ENCODE data around the gene TMPRSS4. TPM values are rescaled to one million over a fixed set of nuclear protein-coding genes. Genes with fewer than 3 reads are reported as not detected.
A peak's percentile ranks its signal among the peaks of the same experiment; 100 is the strongest.

The TMPRSS4 gene
- total and polyA plus RNA-seq, 2 of the 13 experiments (the other 11 are each of a cell fraction or from before 2014, with no cell fraction given): 0.32 TPM; not detected in 1

GRCh38 chr11:118155776-118156530 lies 79.1 kb downstream of the TMPRSS4 start:
- no peak overlapping the region for H2AFZ ChIP-seq (ENCODE audit: low read length)
- TF ChIP-seq ZNF646 (CRISPR knock-in tag; IDR thresholded peaks at IDR 0.05) (no peak), ZBTB7B (CRISPR knock-in tag; IDR thresholded peaks at IDR 0.05) (no peak), HNRNPL (IDR thresholded peaks at IDR 0.05; ENCODE audit: low read depth, low read length) (no peak), ZC3H4 (CRISPR knock-in tag; IDR thresholded peaks at IDR 0.05; ENCODE audit: borderline replicate concordance) (no peak), EHMT2 (IDR thresholded peaks at IDR 0.05; ENCODE audit: borderline replicate concordance, low read depth, low read length) (no peak), NKX3-1 (CRISPR knock-in tag; IDR thresholded peaks at IDR 0.05) (no peak), SCMH1 (CRISPR knock-in tag; IDR thresholded peaks at IDR 0.05; ENCODE audit: borderline replicate concordance) (no peak), ZSCAN25 (CRISPR knock-in tag; IDR thresholded peaks at IDR 0.05) (0 out of 2 replicates have a peak, but pooled peaks have one; percentile 31), THRA (CRISPR knock-in tag; IDR thresholded peaks at IDR 0.05; ENCODE audit: borderline replicate concordance) (no peak), DRAP1 (CRISPR knock-in tag; IDR thresholded peaks at IDR 0.05) (no peak), CHD2 (IDR thresholded peaks at IDR 0.05; ENCODE audit: low read depth, low read length) (no peak), FOXP1 (IDR thresholded peaks at IDR 0.05) (no peak), FOXP1 (CRISPR knock-in tag; IDR thresholded peaks at IDR 0.05) (no peak), ZNF263 (CRISPR knock-in tag; IDR thresholded peaks at IDR 0.05) (peak; percentile 38; the same call in 1 of the 2 replicates)

More at GRCh38 chr11:118155776-118156530, 79.1 kb downstream of the TMPRSS4 start:
- Histone ChIP-seq H4K20me1 (ENCODE audit: insufficient read depth, low read length) (no peaks in the 10 kb centered on the region), H3K9ac (ENCODE audit: insufficient read depth, low read depth, low read length) (no peak overlapping the region), H3K4me3 (replicated peaks in 1 of 3; ENCODE audit: insufficient read depth in 1 of 3, low read depth in 2 of 3, low read length in 3 of 3) (no peak overlapping the region), H3K27me3 (ENCODE audit: control insufficient read depth in 1 of 2, insufficient read depth in 2 of 2, low read length in 2 of 2) (peaks cover 27 to 95% of the 10 kb centered on the region in 2 experiments), H3K9me3 (ENCODE audit: low read length) (no peaks in the 10 kb centered on the region), H3K79me2 (ENCODE audit: insufficient read depth, low read length) (no peaks in the 10 kb centered on the region), H3K4me1 (ENCODE audit: insufficient read depth, low read length) (peaks cover 26% of the 10 kb centered on the region), H3K27ac (ENCODE audit: extremely low read length, insufficient read depth, low read length) (no peak overlapping the region), H3K4me2 (ENCODE audit: low read depth, low read length) (peak overlapping the region; percentile 37; the same call in 1 of the 2 replicates), H3K36me3 (replicated peaks in 1 of 2; ENCODE audit: control insufficient read depth in 1 of 2, insufficient read depth in 2 of 2, low read length in 2 of 2) (no peaks in the 10 kb centered on the region)
- ChIA-PET CTCF (ENCODE audit: low intra/inter-chr PET ratio, low total read pairs) (no interaction called here), POLR2A (interaction anchor here (0.6 kb wide), 1 partner anchor 39 kb away, joined by 3 read pairs; no protein-coding TSS in a partner anchor)
- FAIRE-seq: no peak
- intact Hi-C loops (cut with micrococcal nuclease; ENCODE audit: unreplicated experiment) (no loop called here), in situ Hi-C loops (cut with HindIII; ENCODE audit: extremely low pct_ligation_motif_present, low pct_unique_long_range_greater_than_20kb) (no loop called here)
- BruUV-seq (replicated peaks): no TSS peak
- DNase-seq (ENCODE audit: low spot score): no peak
- 29% methylated on average over 3 of the region's 11 CpGs for WGBS (ENCODE audit: low lambda C conversion rate)
- ATAC-seq: peak; percentile 15; the same call in 2 of the 3 replicates

All from HepG2 (cell line).